Liver (tissue), 9 donors: Measurements from ENCODE around the gene GLB1L2. TPM values are rescaled to one million over a fixed set of nuclear protein-coding genes. Genes with fewer than 3 reads are reported as not detected.

Source experiments
- DNase-seq: peaks from one replicate; pipeline ENCODE4 v3.0.0-alpha.2; 2017; ENCODE audit warnings: low spot score
- H3K27ac ChIP-seq, 2 donors: one replicate each; pipeline ENCODE4 v1.7.0; 2013; ENCODE audit warnings: inconsistent platforms in 2 of 2, low read length in 2 of 2, control low read depth in 1 of 2, low read depth in 1 of 2, mild to moderate bottlenecking in 1 of 2
- H3K27me3 ChIP-seq, 4 donors: one replicate each; pipeline versions ENCODE4 v1.6.1 to v1.7.0; 2013; ENCODE audit warnings: low read length in 3 of 4, inconsistent platforms in 1 of 4, mild to moderate bottlenecking in 1 of 4, moderate library complexity in 1 of 4; ENCODE audit not compliant: control insufficient read depth in 4 of 4, insufficient read depth in 4 of 4
- H3K36me3 ChIP-seq, 4 donors: one replicate each; pipeline versions ENCODE4 v1.6.1 to v1.7.0; 2013; ENCODE audit warnings: low read length in 3 of 4, mild to moderate bottlenecking in 3 of 4, low read depth in 1 of 4, moderate library complexity in 1 of 4; ENCODE audit not compliant: control insufficient read depth in 4 of 4, insufficient read depth in 3 of 4
- H3K4me1 ChIP-seq, 4 donors: one replicate each; pipeline versions ENCODE4 v1.6.1 to v1.7.0; 2013; ENCODE audit warnings: low read length in 3 of 4, mild to moderate bottlenecking in 3 of 4, moderate library complexity in 1 of 4; ENCODE audit not compliant: control insufficient read depth in 4 of 4, insufficient read depth in 4 of 4
- H3K4me3 ChIP-seq, 3 donors: one replicate each; pipeline versions ENCODE4 v1.6.1 to v1.7.0; 2013; ENCODE audit warnings: low read length in 3 of 3, control low read depth in 1 of 3, low read depth in 1 of 3, mild to moderate bottlenecking in 1 of 3
- H3K9ac ChIP-seq, 2 donors: one replicate each; pipeline ENCODE4 v1.7.0; 2013; ENCODE audit warnings: low read length in 2 of 2, mild to moderate bottlenecking in 2 of 2, moderate library complexity in 2 of 2, control low read depth in 1 of 2, low read depth in 1 of 2
- H3K9me3 ChIP-seq, 4 donors: one replicate each; pipeline versions ENCODE4 v1.6.1 to v1.7.0; 2013; ENCODE audit warnings: low read length in 3 of 4; ENCODE audit not compliant: control insufficient read depth in 4 of 4
- EGR1 ChIP-seq, 2 donors: IDR thresholded peaks; 2 replicates each; pipeline ENCODE4 v1.6.1; 2016 to 2018; ENCODE audit warnings: antibody characterized with exemption in 2 of 2, low read depth in 2 of 2
- FOXA1 ChIP-seq: IDR thresholded peaks from 2 replicates; pipeline ENCODE4 v1.6.1; 2016; ENCODE audit warnings: antibody characterized with exemption
- GABPA ChIP-seq, 2 donors: IDR thresholded peaks in 1 of 2; conservative IDR thresholded peaks in 1 of 2; 2 replicates each; pipeline ENCODE4 v1.6.1; 2016; ENCODE audit warnings: antibody characterized with exemption in 2 of 2, mild to moderate bottlenecking in 1 of 2, moderate library complexity in 1 of 2
- HNF4A ChIP-seq, 2 donors: conservative IDR thresholded peaks; 2 replicates each; pipeline ENCODE4 v1.6.1; 2016; ENCODE audit warnings: antibody characterized with exemption in 2 of 2, mild to moderate bottlenecking in 2 of 2
- HNF4G ChIP-seq: IDR thresholded peaks from 2 replicates; pipeline ENCODE4 v1.6.1; 2016; ENCODE audit warnings: antibody characterized with exemption
- JUND ChIP-seq, 2 donors: IDR thresholded peaks; 2 replicates each; pipeline ENCODE4 v1.6.1; 2016; ENCODE audit warnings: antibody characterized with exemption in 2 of 2
- NR2F2 ChIP-seq: IDR thresholded peaks from 2 replicates; pipeline ENCODE4 v1.6.1; 2016; ENCODE audit warnings: antibody characterized with exemption
- RAD21 ChIP-seq, 2 donors: IDR thresholded peaks; 2 replicates each; pipeline ENCODE4 v1.6.1; 2016; ENCODE audit warnings: antibody characterized with exemption in 2 of 2, mild to moderate bottlenecking in 2 of 2
- TAF1 ChIP-seq: conservative IDR thresholded peaks from 2 replicates; pipeline ENCODE4 v1.6.1; 2016; ENCODE audit warnings: antibody characterized with exemption, mild to moderate bottlenecking
- YY1 ChIP-seq: IDR thresholded peaks from 2 replicates; pipeline ENCODE4 v1.6.1; 2016; ENCODE audit warnings: antibody characterized with exemption, mild to moderate bottlenecking
- WGBS: extraction: QIAGEN DNeasy Blood & Tissue Kit; methylation state at CpG from one replicate; pipeline ENCODE4 v1.1.7; 2013; 5-methylcytosine and 5-hydroxymethylcytosine counted together
- polyA plus RNA-seq, 2 donors: library from polyadenylated mRNA; stranded (reverse) in 1 of 2; unstranded in 1 of 2; fragments of 200-250 nt in 1 of 2; fragments of >200 nt in 1 of 2; fragmentation: Nextera tagmentation in 1 of 2; extraction: Ambion mirVana in 1 of 2; gene quantifications; one replicate each; pipeline versions ENCODE4 v1.2.1 to v1.2.3, GENCODE V29; 2013 to 2015
- total RNA-seq, 2 donors: library from RNA; depleted of rRNA; stranded (reverse); fragments of >200 nt; gene quantifications; one replicate each; pipeline ENCODE4 v1.2.3, GENCODE V29; 2014
- TF ChIP-seq, protein P1 (sequence below): IDR thresholded peaks from 2 replicates; pipeline ENCODE4 v1.6.1; 2016; ENCODE audit warnings: antibody characterized with exemption
- TF ChIP-seq, protein P2 (sequence below): IDR thresholded peaks from 2 replicates; pipeline ENCODE4 v1.6.1; 2016; ENCODE audit warnings: antibody characterized with exemption, mild to moderate bottlenecking
- TF ChIP-seq, protein P3 (sequence below): fragments of 150-350 bp; IDR thresholded peaks from 2 replicates; pipeline ENCODE4 v1.5.1; 2017; ENCODE audit warnings: improper control_type of control experiment, low read depth, low read length; ENCODE audit not compliant: missing input control
- TF ChIP-seq, protein P4 (sequence below): IDR thresholded peaks from 2 replicates; pipeline ENCODE4 v1.6.1; 2016; ENCODE audit warnings: antibody characterized with exemption
- donor health status: healthy.
- donor health status: healthy.
- donor health status: healthy.
- donor health status: healthy.
- donor health status: healthy.

GLB1L2 gene
- total and polyA plus RNA-seq, 4 donors, result 0.23 to 0.50 (median 0.42) TPM

DNA sequence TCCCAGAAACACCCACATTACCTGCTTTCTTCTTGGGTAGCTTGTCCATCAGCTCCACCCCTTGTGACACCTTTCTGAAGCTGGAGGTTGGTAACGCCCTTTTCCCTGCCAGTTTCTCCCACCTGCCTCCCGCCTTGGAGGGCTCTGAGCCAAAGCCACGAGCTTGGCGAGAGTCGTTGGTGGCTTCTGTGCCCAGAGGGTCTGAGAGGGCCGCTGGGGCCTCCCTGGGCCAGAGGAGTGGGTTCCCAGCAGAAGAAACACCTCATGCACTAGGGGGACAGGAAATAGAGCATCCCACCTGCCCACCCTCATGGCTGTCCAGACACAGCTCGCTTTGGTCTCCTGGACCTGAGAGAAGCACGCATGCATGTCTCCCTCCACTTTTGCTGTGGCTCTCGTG is 42.4 kb downstream of the GLB1L2 start:
- TF ChIP-seq FOXA1 (no peak), GABPA (IDR thresholded peaks at IDR 0.05 in 1 of 2, conservative IDR thresholded peaks at IDR 0.05 in 1 of 2) (no peak), JUND (IDR thresholded peaks at IDR 0.05) (no peak), HNF4A (conservative IDR thresholded peaks at IDR 0.05) (no peak), HNF4G (no peak), TAF1 (no peak)
- TF ChIP-seq, protein P1, sequence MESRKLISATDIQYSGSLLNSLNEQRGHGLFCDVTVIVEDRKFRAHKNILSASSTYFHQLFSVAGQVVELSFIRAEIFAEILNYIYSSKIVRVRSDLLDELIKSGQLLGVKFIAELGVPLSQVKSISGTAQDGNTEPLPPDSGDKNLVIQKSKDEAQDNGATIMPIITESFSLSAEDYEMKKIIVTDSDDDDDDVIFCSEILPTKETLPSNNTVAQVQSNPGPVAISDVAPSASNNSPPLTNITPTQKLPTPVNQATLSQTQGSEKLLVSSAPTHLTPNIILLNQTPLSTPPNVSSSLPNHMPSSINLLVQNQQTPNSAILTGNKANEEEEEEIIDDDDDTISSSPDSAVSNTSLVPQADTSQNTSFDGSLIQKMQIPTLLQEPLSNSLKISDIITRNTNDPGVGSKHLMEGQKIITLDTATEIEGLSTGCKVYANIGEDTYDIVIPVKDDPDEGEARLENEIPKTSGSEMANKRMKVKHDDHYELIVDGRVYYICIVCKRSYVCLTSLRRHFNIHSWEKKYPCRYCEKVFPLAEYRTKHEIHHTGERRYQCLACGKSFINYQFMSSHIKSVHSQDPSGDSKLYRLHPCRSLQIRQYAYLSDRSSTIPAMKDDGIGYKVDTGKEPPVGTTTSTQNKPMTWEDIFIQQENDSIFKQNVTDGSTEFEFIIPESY, result no peak
- TF ChIP-seq, protein P2, sequence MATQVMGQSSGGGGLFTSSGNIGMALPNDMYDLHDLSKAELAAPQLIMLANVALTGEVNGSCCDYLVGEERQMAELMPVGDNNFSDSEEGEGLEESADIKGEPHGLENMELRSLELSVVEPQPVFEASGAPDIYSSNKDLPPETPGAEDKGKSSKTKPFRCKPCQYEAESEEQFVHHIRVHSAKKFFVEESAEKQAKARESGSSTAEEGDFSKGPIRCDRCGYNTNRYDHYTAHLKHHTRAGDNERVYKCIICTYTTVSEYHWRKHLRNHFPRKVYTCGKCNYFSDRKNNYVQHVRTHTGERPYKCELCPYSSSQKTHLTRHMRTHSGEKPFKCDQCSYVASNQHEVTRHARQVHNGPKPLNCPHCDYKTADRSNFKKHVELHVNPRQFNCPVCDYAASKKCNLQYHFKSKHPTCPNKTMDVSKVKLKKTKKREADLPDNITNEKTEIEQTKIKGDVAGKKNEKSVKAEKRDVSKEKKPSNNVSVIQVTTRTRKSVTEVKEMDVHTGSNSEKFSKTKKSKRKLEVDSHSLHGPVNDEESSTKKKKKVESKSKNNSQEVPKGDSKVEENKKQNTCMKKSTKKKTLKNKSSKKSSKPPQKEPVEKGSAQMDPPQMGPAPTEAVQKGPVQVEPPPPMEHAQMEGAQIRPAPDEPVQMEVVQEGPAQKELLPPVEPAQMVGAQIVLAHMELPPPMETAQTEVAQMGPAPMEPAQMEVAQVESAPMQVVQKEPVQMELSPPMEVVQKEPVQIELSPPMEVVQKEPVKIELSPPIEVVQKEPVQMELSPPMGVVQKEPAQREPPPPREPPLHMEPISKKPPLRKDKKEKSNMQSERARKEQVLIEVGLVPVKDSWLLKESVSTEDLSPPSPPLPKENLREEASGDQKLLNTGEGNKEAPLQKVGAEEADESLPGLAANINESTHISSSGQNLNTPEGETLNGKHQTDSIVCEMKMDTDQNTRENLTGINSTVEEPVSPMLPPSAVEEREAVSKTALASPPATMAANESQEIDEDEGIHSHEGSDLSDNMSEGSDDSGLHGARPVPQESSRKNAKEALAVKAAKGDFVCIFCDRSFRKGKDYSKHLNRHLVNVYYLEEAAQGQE, result no peak
- TF ChIP-seq, protein P3, sequence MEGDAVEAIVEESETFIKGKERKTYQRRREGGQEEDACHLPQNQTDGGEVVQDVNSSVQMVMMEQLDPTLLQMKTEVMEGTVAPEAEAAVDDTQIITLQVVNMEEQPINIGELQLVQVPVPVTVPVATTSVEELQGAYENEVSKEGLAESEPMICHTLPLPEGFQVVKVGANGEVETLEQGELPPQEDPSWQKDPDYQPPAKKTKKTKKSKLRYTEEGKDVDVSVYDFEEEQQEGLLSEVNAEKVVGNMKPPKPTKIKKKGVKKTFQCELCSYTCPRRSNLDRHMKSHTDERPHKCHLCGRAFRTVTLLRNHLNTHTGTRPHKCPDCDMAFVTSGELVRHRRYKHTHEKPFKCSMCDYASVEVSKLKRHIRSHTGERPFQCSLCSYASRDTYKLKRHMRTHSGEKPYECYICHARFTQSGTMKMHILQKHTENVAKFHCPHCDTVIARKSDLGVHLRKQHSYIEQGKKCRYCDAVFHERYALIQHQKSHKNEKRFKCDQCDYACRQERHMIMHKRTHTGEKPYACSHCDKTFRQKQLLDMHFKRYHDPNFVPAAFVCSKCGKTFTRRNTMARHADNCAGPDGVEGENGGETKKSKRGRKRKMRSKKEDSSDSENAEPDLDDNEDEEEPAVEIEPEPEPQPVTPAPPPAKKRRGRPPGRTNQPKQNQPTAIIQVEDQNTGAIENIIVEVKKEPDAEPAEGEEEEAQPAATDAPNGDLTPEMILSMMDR, result no peak
- no peak overlapping the region for H3K27ac ChIP-seq
- H3K27me3 ChIP-seq, result no peaks in the 10 kb centered on the region
- no peaks in the 10 kb centered on the region for H3K9me3 ChIP-seq
- no peak overlapping the region for H3K9ac ChIP-seq
- H3K4me1 ChIP-seq, result no peaks in the 10 kb centered on the region
- no peaks in the 10 kb centered on the region for H3K36me3 ChIP-seq
- WGBS, result 82% methylated on average over 9 of the region's 9 CpGs
- H3K4me3 ChIP-seq, result no peak overlapping the region
- DNase-seq, result no peak

DNA sequence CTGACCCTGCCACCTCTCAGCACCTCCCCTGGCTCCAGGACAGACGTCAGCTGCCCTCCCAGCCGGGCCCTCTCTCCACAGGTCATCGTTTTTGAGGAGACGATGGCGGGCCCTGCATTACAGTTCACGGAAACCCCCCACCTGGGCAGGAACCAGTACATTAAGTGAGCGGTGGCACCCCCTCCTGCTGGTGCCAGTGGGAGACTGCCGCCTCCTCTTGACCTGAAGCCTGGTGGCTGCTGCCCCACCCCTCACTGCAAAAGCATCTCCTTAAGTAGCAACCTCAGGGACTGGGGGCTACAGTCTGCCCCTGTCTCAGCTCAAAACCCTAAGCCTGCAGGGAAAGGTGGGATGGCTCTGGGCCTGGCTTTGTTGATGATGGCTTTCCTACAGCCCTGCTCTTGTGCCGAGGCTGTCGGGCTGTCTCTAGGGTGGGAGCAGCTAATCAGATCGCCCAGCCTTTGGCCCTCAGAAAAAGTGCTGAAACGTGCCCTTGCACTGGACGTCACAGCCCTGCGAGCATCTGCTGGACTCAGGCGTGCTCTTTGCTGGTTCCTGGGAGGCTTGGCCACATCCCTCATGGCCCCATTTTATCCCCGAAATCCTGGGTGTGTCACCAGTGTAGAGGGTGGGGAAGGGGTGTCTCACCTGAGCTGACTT is 43.2 kb downstream of the GLB1L2 start:
- H3K9ac ChIP-seq, result no peak overlapping the region
- no peak overlapping the region for H3K27ac ChIP-seq
- 88% methylated on average over 16 of the region's 16 CpGs for WGBS
- DNase-seq, result no peak
- H3K4me1 ChIP-seq, result no peaks in the 10 kb centered on the region
- H3K9me3 ChIP-seq, result no peaks in the 10 kb centered on the region
- H3K36me3 ChIP-seq, result no peaks in the 10 kb centered on the region
- H3K27me3 ChIP-seq, result no peaks in the 10 kb centered on the region
- no peak for TF ChIP-seq JUND (IDR thresholded peaks at IDR 0.05)
- TF ChIP-seq, protein P4, sequence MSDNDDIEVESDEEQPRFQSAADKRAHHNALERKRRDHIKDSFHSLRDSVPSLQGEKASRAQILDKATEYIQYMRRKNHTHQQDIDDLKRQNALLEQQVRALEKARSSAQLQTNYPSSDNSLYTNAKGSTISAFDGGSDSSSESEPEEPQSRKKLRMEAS, result no peak
- no peak for TF ChIP-seq EGR1 (IDR thresholded peaks at IDR 0.05; ENCODE audit: low read depth in 2 of 2)
- no peak for TF ChIP-seq TAF1
- no peak for TF ChIP-seq YY1
- TF ChIP-seq NR2F2, result no peak
- TF ChIP-seq RAD21 (IDR thresholded peaks at IDR 0.05), result no peak
- H3K4me3 ChIP-seq, result no peak overlapping the region
